GM10266 (cell line): ENCODE measurements around the gene CLCN1.

Experiments
- DNase-seq: peaks from one replicate; pipeline ENCODE4 v3.0.0; 2012; ENCODE audit errors: extremely low spot score
- TF ChIP-seq, protein P1 (sequence below): IDR thresholded peaks from 2 replicates; pipeline ENCODE4 v1.5.1; 2012; ENCODE audit warnings: mild to moderate bottlenecking, low read depth; ENCODE audit not compliant: control insufficient read depth, insufficient read depth; ENCODE audit errors: missing control alignments

The CLCN1 gene

DNA sequence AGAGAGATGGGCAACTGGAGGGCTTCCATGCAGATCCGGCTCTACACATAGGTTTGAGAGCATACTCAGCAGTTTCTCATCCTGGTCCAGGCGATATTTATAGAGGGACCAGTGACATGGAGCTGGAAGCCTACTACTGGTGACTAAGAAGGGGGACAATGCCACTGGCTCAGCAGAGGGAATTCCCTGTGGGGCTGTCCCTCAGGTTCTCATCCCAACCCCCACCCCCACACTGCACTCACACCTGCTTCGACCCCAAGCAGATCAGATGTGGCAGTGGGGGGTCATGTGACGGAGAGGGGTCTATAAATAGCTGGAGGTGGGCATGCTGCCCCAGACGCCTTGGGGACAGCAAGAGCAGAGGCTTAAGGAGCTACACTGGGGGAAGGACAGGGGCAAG is at the start of gene CLCN1:
TSS of gene CLCN1 (plus strand) at position 336 of the 400 bp plus-strand sequence. CDS start 102 bp downstream, outside the sequence.
- TF ChIP-seq, protein P1, sequence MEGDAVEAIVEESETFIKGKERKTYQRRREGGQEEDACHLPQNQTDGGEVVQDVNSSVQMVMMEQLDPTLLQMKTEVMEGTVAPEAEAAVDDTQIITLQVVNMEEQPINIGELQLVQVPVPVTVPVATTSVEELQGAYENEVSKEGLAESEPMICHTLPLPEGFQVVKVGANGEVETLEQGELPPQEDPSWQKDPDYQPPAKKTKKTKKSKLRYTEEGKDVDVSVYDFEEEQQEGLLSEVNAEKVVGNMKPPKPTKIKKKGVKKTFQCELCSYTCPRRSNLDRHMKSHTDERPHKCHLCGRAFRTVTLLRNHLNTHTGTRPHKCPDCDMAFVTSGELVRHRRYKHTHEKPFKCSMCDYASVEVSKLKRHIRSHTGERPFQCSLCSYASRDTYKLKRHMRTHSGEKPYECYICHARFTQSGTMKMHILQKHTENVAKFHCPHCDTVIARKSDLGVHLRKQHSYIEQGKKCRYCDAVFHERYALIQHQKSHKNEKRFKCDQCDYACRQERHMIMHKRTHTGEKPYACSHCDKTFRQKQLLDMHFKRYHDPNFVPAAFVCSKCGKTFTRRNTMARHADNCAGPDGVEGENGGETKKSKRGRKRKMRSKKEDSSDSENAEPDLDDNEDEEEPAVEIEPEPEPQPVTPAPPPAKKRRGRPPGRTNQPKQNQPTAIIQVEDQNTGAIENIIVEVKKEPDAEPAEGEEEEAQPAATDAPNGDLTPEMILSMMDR: no peak
- DNase-seq: no peak

DNA sequence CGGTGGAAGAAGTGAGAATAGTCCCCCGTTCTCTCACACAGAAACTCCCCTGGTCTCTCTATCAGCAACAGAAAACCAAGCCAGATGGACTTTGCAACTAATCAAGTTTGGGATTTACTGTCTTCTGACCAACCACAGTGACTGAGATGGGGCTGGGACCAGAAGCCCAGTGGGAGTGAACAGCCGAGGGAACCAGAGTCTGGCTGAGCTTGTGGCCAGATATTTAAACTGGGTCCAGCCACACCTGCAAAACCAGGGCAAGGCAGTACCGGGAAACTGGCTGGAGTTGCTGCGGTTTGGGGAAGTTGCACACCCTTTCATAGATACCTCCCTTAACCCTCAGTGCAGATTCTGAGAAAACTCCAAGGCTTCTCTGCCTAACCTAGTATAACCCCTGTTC is 46.7 kb upstream of the CLCN1 start:
- no peak for DNase-seq
- TF ChIP-seq, protein P1: no peak

DNA sequence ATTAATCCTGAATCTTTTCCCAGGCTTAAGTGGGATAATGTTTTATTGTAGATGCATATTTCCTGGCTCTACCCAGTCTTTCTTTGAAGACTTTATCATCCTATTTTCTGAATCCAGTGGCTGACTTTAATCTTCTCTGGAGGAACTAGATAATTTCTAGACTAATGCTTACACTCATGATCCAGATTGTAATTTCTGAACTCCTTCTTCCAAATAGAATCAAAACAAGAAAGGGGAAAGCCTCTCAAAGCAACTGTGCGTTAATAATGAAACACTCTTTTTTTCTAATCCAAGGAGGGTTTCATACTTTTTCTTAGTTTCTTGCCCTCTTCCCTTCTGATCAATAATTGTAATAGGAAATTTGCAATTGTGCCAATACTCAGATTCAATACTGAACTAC is 44.7 kb upstream of the CLCN1 start:
- TF ChIP-seq, protein P1: no peak
- DNase-seq: no peak

DNA sequence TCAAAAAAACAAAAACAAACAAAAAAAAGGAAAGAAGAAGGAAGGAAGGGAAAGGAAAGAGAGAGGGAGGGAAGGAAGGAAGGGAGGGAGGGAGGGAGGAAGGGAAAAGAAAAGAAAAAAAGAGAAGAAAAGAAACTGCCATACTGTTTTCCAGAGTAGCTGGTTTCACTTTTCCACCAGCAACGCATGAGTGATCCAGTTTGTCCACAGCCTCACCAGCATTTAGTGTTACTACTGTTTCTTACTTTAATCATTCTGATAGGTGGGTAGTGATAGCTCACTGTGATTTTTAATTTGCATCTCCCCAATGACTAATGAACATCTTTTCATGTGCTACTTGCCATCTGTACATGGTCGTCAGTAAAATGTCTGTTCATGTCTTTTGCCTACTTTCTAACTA is 43.0 kb upstream of the CLCN1 start:
- TF ChIP-seq, protein P1: no peak
- no peak for DNase-seq

DNA sequence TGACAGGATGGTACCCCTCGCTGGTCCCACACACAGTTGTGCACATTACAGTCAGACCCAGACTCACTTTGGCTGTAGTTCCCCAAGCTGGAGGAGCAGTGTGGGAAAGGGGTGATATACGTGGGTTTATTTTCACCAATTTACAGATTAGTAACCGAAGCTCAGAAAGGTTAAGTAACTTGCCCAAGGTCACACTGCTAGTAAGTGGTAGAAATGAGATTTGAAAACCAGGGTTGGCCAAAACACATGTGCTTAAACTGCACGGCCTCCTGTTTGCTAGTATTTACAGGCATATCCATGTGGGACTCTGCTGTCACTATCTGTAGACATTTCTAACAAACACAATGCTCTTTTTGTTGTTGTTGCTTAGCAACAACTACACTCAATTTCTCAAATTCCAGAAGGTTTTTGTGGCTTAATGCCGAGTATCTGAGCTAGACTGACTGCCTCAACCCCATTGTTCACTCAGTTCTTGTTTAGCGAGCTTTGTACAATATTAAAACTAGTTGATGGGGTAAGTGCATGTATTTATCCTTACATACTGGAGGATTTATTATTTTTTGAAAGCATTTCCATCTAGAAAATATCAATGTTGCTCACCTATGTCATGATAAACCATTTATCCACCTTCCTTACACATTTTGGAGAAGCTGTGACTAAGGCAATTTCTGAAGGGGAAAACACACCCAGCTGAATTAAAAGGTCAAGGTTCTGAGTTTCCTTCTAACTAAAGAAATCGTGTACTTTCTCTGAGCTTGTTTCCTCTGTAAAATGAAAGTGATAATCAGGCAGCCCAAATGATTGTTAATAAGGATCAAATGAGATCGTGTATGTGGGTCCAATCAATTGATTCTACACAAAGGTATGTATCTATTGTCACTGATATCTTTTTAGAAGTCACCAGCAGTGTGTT is 36.5 kb upstream of the CLCN1 start:
- DNase-seq: no peak

DNA sequence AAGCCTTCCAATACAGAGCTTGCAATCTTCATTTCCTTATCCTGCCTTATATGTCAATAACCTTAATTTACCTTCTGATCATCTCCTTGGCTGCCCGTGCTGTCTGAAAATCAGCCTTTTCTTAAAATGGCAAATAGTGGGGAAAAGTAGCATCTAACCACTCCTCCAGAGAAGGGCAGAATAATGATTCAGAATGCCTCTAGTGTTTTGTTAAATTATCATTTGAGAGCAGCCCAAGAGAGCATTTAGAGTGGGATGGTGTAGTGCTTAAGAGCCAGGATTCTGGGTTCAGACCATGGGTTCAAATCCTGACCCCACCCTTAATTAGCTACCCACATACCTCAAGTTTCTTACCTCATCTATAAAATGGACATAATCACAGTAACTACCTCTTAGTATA is 35.8 kb upstream of the CLCN1 start:
- TF ChIP-seq, protein P1: no peak

More for the DNA sequence above, 36.5 kb upstream of the CLCN1 start:
- TF ChIP-seq, protein P1: no peak

DNA sequence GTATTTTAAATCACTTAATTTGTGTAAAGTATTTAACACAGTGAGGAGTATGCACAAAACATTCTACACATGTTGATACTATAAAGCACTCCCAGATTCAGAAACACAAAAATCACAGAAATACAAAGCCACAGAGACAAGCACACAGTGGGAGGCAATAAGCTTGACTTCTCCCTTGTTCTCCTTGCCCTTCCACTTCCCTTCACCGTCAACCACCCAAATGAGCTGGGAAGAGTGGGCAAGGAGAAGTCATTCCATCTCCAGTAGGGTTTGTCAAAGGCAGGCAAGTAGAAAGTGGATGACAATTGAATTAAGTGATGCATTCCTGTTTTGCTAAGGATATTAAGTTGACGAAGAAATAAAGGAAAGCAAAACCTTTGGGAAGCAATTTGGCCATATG is 35.3 kb upstream of the CLCN1 start:
- TF ChIP-seq, protein P1: no peak
- no peak for DNase-seq

More for the DNA sequence above, 35.8 kb upstream of the CLCN1 start:
- no peak for DNase-seq
